RWPE2 (cell line): ENCODE data around the gene TAOK1.

ENCODE experiments used
- ATAC-seq: fragments of 200-7000 bp; cut with Tn5 transposase; 3 replicates; pipeline ENCODE4 v1.9.1; 2021; ENCODE audit warnings: low read depth
- DNase-seq: peaks from one replicate; pipeline ENCODE4 v3.0.0-alpha.2; 2020; ENCODE audit warnings: low spot score
- H3K27ac ChIP-seq: fragments of 450-650 bp; 2 replicates; pipeline ENCODE4 v1.5.1; 2017; ENCODE audit warnings: mild to moderate bottlenecking; ENCODE audit not compliant: poor library complexity, severe bottlenecking
- H3K27me3 ChIP-seq: fragments of 250-450 bp; sonication (Bioruptor Pico); 2 replicates; pipeline ENCODE4 v1.5.1; 2021; ENCODE audit warnings: mild to moderate bottlenecking, moderate library complexity; ENCODE audit not compliant: insufficient read depth, poor library complexity, severe bottlenecking
- H3K36me3 ChIP-seq: fragments of 250-450 bp; sonication (Bioruptor Pico); 2 replicates; pipeline ENCODE4 v1.5.1; 2020; ENCODE audit warnings: low read depth, mild to moderate bottlenecking, moderate library complexity
- H3K4me1 ChIP-seq: fragments of 250-450 bp; sonication (Bioruptor Pico); 2 replicates; pipeline ENCODE4 v1.5.1; 2021; ENCODE audit warnings: mild to moderate bottlenecking, moderate library complexity; ENCODE audit not compliant: insufficient read depth, poor library complexity, severe bottlenecking
- H3K4me3 ChIP-seq: fragments of 250-450 bp; sonication (Bioruptor Pico); 2 replicates; pipeline ENCODE4 v1.5.1; 2021; ENCODE audit warnings: mild to moderate bottlenecking, moderate library complexity; ENCODE audit not compliant: severe bottlenecking
- H3K9me3 ChIP-seq: fragments of 250-450 bp; sonication (Bioruptor Pico); 2 replicates; pipeline ENCODE4 v1.5.1; 2021; ENCODE audit warnings: mild to moderate bottlenecking, moderate library complexity; ENCODE audit not compliant: severe bottlenecking
- CTCF ChIP-seq: fragments of 450-650 bp; IDR thresholded peaks from one replicate; pipeline ENCODE4 v1.5.1; 2017; ENCODE audit warnings: mild to moderate bottlenecking, moderate library complexity; ENCODE audit not compliant: poor library complexity, severe bottlenecking

Gene TAOK1

GRCh38 chr17:29544066-29544465, 153.9 kb downstream of the TAOK1 start:
- ATAC-seq = no peak

GRCh38 chr17:29546085-29546484, 155.9 kb downstream of the TAOK1 start:
- DNase-seq = no peak

More at GRCh38 chr17:29544066-29544465, 153.9 kb downstream of the TAOK1 start:
- Histone ChIP-seq H3K27ac (no peak overlapping the region), H3K9me3 (no peaks in the 10 kb centered on the region), H3K4me3 (no peak overlapping the region), H3K4me1 (no peaks in the 10 kb centered on the region), H3K27me3 (no peaks in the 10 kb centered on the region), H3K36me3 (peaks cover 82% of the 10 kb centered on the region)
- no peak for DNase-seq
- no peak for TF ChIP-seq CTCF

GRCh38 chr17:29546830-29547229, 156.7 kb downstream of the TAOK1 start:
- Histone ChIP-seq H3K4me3 (no peak overlapping the region), H3K9me3 (no peaks in the 10 kb centered on the region), H3K27ac (no peak overlapping the region), H3K4me1 (no peaks in the 10 kb centered on the region), H3K27me3 (no peaks in the 10 kb centered on the region), H3K36me3 (peaks cover 66% of the 10 kb centered on the region)
- DNase-seq = no peak
- no peak for ATAC-seq
- no peak for TF ChIP-seq CTCF

More at GRCh38 chr17:29546085-29546484, 155.9 kb downstream of the TAOK1 start:
- Histone ChIP-seq H3K4me3 (no peak overlapping the region), H3K27me3 (no peaks in the 10 kb centered on the region), H3K36me3 (peaks cover 73% of the 10 kb centered on the region), H3K27ac (no peak overlapping the region), H3K9me3 (no peaks in the 10 kb centered on the region), H3K4me1 (no peaks in the 10 kb centered on the region)
- no peak for TF ChIP-seq CTCF
- no peak for ATAC-seq

- DNase-seq (no peak), ATAC-seq (no peak)
- TF ChIP-seq CTCF = no peak
- no peak overlapping the region for H3K27ac ChIP-seq
- H3K36me3 ChIP-seq = peaks cover 42% of the 10 kb centered on the region
- H3K9me3 ChIP-seq = no peaks in the 10 kb centered on the region
- no peaks in the 10 kb centered on the region for H3K4me1 ChIP-seq
- H3K27me3 ChIP-seq = no peaks in the 10 kb centered on the region
- H3K4me3 ChIP-seq = no peak overlapping the region
Measured at GRCh38 chr17:29549177-29549923, 159.2 kb downstream of the TAOK1 start.

GRCh38 chr17:29555840-29556239, 165.7 kb downstream of the TAOK1 start:
- no peak for TF ChIP-seq CTCF
- Histone ChIP-seq H3K9me3 (no peaks in the 10 kb centered on the region), H3K4me3 (no peak overlapping the region), H3K4me1 (no peaks in the 10 kb centered on the region), H3K27ac (no peak overlapping the region), H3K27me3 (no peaks in the 10 kb centered on the region), H3K36me3 (no peaks in the 10 kb centered on the region; the same call in 1 of the 2 replicates)
- ATAC-seq = no peak
- no peak for DNase-seq
